ENCODE data around the gene GSS. TPM values are rescaled to one million over a fixed set of nuclear protein-coding genes. Genes with fewer than 3 reads are reported as not detected.

GSS gene
- total RNA-seq, 4 donors from 2014 or later = 28.8 to 61.6 (median 47.0) TPM

DNA sequence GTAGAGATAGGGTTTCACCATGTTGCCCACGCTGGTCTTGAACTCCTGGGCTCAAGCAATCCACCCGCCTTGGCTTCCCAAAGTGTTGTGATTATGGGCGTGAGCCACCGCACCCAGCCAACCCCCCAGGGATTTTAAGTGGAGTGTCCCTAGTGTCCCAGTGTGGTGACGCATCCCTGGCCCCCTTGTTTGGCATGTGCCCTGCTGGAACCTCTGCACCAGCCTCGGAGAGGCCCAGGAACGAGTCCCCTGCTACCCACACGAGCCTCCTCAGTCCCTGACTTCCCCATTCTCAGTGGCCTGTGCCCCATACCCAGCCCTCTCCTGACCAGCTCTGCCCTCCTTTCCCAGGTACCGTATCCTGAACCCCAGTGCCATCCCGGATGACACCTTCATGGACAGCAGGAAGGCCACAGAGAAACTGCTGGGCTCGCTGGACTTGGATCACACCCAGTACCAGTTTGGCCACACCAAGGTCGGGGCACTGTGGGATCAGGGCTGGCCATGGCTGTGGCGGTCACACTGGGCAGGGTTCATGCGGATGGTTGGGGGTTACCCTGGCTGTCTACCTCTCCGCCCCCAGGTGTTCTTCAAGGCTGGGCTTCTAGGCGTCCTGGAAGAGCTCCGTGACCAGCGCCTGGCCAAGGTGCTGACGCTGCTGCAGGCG, 37.3 kb upstream of the GSS start:
- TF ChIP-seq POLR2A (IDR thresholded peaks at IDR 0.05) (no peak), EP300 (IDR thresholded peaks at IDR 0.05) (no peak)
- TF ChIP-seq, protein P1, sequence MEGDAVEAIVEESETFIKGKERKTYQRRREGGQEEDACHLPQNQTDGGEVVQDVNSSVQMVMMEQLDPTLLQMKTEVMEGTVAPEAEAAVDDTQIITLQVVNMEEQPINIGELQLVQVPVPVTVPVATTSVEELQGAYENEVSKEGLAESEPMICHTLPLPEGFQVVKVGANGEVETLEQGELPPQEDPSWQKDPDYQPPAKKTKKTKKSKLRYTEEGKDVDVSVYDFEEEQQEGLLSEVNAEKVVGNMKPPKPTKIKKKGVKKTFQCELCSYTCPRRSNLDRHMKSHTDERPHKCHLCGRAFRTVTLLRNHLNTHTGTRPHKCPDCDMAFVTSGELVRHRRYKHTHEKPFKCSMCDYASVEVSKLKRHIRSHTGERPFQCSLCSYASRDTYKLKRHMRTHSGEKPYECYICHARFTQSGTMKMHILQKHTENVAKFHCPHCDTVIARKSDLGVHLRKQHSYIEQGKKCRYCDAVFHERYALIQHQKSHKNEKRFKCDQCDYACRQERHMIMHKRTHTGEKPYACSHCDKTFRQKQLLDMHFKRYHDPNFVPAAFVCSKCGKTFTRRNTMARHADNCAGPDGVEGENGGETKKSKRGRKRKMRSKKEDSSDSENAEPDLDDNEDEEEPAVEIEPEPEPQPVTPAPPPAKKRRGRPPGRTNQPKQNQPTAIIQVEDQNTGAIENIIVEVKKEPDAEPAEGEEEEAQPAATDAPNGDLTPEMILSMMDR (IDR thresholded peaks at IDR 0.05) = no peak
- WGBS, 2 donors = 92% methylated on average over 17 to 20 of the region's 20 CpGs
- H3K9me3 ChIP-seq = no peaks in the 10 kb centered on the region

DNA sequence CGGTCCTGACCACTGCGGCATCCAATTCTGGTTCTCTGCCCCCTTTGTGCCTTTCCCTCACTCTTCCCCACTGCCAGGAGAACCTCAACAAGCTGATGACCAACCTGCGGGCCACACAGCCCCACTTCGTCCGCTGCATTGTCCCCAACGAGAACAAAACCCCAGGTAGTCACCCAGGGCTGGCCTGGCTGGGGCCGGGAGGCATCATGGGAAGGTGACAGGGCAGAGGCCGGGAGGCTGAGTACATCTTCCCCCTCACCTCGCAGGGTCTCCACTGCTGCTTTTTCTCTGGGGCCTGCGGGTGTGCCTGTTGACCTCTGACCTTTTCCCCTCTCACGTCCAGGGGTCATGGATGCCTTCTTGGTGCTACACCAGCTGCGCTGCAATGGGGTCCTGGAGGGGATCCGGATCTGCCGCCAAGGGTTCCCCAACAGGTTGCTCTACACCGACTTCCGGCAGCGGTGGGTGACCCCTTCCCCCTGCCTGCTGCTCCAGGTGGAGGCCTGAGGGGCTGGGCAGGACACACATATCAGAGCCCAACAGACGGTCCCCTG, 35.1 kb upstream of the GSS start:
- TF ChIP-seq EP300 (IDR thresholded peaks at IDR 0.05) = no peak

More for the DNA sequence above, 37.3 kb upstream of the GSS start:
- no peaks in the 10 kb centered on the region for H3K27me3 ChIP-seq
- H3K4me3 ChIP-seq = no peak overlapping the region
- DNase-seq (ENCODE audit: low spot score in 2 of 2) = no peak
- H3K36me3 ChIP-seq = peaks cover 0 to 87% (median 13%) of the 10 kb centered on the region in 3 donors
- no peak overlapping the region for H3K27ac ChIP-seq
- H3K4me1 ChIP-seq = peaks cover 0 to 16% (median 0%) of the 10 kb centered on the region in 4 donors

DNA sequence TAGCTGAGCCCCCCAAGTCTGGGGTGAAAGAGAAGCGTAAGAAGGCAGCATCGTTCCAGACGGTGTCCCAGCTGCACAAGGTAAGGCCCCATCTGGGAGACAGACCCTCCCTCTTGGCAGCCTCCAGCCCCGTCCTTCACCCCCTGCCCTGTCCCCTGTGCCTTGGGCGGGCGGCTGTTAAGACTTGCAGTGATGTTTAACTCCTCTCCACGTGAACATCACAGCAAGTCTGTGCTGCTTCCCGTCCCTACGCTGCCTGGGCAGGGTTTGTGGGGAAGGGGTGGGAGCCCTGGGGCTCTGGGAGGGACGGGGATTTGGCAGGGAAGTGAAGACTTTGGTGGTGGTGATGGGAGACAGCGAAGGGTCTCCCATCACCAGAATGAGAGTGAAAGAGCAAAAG, 34.6 kb upstream of the GSS start:
- Histone ChIP-seq H3K27me3 (no peaks in the 10 kb centered on the region), H3K4me1 (peaks cover 0 to 24% (median 0%) of the 10 kb centered on the region in 4 donors), H3K9me3 (no peaks in the 10 kb centered on the region), H3K4me3 (no peak overlapping the region), H3K36me3 (peaks cover 0 to 60% (median 6%) of the 10 kb centered on the region in 3 donors), H3K27ac (peak overlapping the region in 1 of 4 donors; percentile 56)
- WGBS, 2 donors = 69 to 79% methylated on average over 10 to 11 of the region's 11 CpGs
- no peak for DNase-seq (ENCODE audit: low spot score in 2 of 2)
- TF ChIP-seq, protein P1 (IDR thresholded peaks at IDR 0.05) = no peak
- TF ChIP-seq POLR2A (IDR thresholded peaks at IDR 0.05) (no peak), EP300 (IDR thresholded peaks at IDR 0.05) (no peak)

More for the DNA sequence above, 35.1 kb upstream of the GSS start:
- DNase-seq (ENCODE audit: low spot score in 2 of 2) = no peak
- H3K36me3 ChIP-seq = peaks cover 0 to 65% (median 10%) of the 10 kb centered on the region in 3 donors
- no peak overlapping the region for H3K27ac ChIP-seq
- H3K4me1 ChIP-seq = peaks cover 0 to 24% (median 0%) of the 10 kb centered on the region in 4 donors
- no peaks in the 10 kb centered on the region for H3K27me3 ChIP-seq
- 80 to 83% methylated on average over 13 to 18 of the region's 18 CpGs for WGBS, 2 donors
- no peaks in the 10 kb centered on the region for H3K9me3 ChIP-seq
- no peak overlapping the region for H3K4me3 ChIP-seq

DNA sequence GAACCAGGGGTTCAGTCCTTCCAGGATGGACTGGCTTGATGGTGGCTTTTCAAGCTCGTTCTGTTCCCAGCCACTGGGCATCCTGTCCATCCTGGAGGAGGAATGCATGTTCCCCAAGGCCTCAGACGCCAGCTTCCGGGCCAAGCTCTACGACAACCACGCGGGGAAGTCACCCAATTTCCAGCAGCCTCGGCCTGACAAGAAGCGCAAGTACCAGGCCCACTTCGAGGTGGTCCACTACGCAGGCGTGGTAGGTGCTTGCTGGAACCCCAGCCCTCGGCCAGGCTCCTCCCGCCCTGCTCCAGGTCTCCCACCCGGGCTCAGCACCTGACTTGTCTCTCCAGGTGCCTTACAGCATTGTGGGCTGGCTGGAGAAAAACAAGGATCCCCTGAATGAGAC, 34.1 kb upstream of the GSS start:
- TF ChIP-seq POLR2A (IDR thresholded peaks at IDR 0.05) (no peak), EP300 (IDR thresholded peaks at IDR 0.05) (no peak)
- TF ChIP-seq, protein P1 (IDR thresholded peaks at IDR 0.05) = no peak
- Histone ChIP-seq H3K36me3 (peaks cover 0 to 54% (median 6%) of the 10 kb centered on the region in 3 donors), H3K4me1 (peaks cover 0 to 25% (median 0%) of the 10 kb centered on the region in 4 donors), H3K4me3 (no peak overlapping the region), H3K9me3 (no peaks in the 10 kb centered on the region), H3K27ac (peak overlapping the region in 1 of 4 donors; percentile 56), H3K27me3 (no peaks in the 10 kb centered on the region)
- WGBS, 2 donors = 86 to 92% methylated on average over 13 to 14 of the region's 14 CpGs
- no peak for DNase-seq (ENCODE audit: low spot score in 2 of 2)

DNA sequence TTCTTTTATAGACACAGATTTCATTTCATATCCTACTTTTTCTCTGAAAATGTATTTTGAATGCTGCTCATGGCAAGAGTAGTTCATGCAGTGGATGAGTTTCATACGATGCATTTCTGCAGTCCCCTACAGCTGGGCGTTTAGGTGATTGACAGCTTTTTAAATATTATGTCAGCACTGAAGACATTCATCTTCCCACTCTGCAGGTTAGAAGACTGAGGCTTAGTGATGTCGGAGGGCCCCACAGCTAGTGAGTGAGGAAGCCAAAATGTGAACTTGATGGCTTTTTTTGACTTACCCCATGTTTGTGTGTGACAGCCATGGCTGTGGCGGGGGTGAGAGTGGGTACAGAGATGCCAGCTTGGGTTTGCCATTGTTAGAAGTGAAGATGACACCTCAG, 33.5 kb upstream of the GSS start:
- no peak overlapping the region for H3K4me3 ChIP-seq
- WGBS, 2 donors = 88% methylated on average over 4 of the region's 4 CpGs
- H3K27ac ChIP-seq = peak overlapping the region in 1 of 4 donors; percentile 56
- TF ChIP-seq, protein P1 (IDR thresholded peaks at IDR 0.05) = no peak
- no peak for TF ChIP-seq POLR2A (IDR thresholded peaks at IDR 0.05)
- no peak for TF ChIP-seq EP300 (IDR thresholded peaks at IDR 0.05)
- peaks cover 0 to 49% (median 5%) of the 10 kb centered on the region in 3 donors for H3K36me3 ChIP-seq
- H3K9me3 ChIP-seq = no peaks in the 10 kb centered on the region
- no peak for DNase-seq (ENCODE audit: low spot score in 2 of 2)
- peaks cover 0 to 4% of the 10 kb centered on the region in 2 donors for H3K27me3 ChIP-seq
- H3K4me1 ChIP-seq = peaks cover 0 to 30% (median 0%) of the 10 kb centered on the region in 4 donors
